Bronchial epithelial cell (primary cell): ENCODE results near the gene DNAJC4. TPM values are rescaled to one million over a fixed set of nuclear protein-coding genes. Genes with fewer than 3 reads are reported as not detected.

Source experiments
- DNase-seq: peaks from one replicate; pipeline ENCODE4 v3.0.0-alpha.2; 2010; ENCODE audit warnings: low read depth
- FAIRE-seq: peaks from 2 replicates; lab custom pipeline; 2011; peaks lifted over from hg19 to GRCh38; lab: Jason Lieb, UNC
- H3K27me3 ChIP-seq: 2 replicates; pipeline ENCODE4 v1.5.1; 2011; ENCODE audit warnings: low read length; ENCODE audit not compliant: control insufficient read depth, insufficient read depth
- H3K36me3 ChIP-seq: 2 replicates; pipeline ENCODE4 v1.5.1; 2011; ENCODE audit warnings: low read length; ENCODE audit not compliant: control insufficient read depth, insufficient read depth
- H3K4me3 ChIP-seq: 2 replicates; pipeline ENCODE4 v1.5.1; 2011; ENCODE audit warnings: mild to moderate bottlenecking, low read depth, low read length, control low read depth
- total RNA-seq: library from RNA; depleted of rRNA; stranded (reverse); fragments of >200 nt; gene quantifications from 2 replicates; pipeline ENCODE4 v1.2.1, GENCODE V29; 2014
- TF ChIP-seq, protein P1 (sequence below): IDR thresholded peaks from 2 replicates; pipeline ENCODE4 v1.5.1; 2011; ENCODE audit warnings: mild to moderate bottlenecking, moderate library complexity, low read length, control low read depth, inconsistent platforms; ENCODE audit not compliant: insufficient read depth, severe bottlenecking

DNAJC4 gene
- total RNA-seq, 1 donor from 2014 or later: 3.4 TPM

GRCh38 chr11:64275031-64275800, 44.9 kb downstream of the DNAJC4 start:
- TF ChIP-seq, protein P1, sequence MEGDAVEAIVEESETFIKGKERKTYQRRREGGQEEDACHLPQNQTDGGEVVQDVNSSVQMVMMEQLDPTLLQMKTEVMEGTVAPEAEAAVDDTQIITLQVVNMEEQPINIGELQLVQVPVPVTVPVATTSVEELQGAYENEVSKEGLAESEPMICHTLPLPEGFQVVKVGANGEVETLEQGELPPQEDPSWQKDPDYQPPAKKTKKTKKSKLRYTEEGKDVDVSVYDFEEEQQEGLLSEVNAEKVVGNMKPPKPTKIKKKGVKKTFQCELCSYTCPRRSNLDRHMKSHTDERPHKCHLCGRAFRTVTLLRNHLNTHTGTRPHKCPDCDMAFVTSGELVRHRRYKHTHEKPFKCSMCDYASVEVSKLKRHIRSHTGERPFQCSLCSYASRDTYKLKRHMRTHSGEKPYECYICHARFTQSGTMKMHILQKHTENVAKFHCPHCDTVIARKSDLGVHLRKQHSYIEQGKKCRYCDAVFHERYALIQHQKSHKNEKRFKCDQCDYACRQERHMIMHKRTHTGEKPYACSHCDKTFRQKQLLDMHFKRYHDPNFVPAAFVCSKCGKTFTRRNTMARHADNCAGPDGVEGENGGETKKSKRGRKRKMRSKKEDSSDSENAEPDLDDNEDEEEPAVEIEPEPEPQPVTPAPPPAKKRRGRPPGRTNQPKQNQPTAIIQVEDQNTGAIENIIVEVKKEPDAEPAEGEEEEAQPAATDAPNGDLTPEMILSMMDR: no peak
- no peaks in the 10 kb centered on the region for H3K27me3 ChIP-seq
- DNase-seq (no peak), FAIRE-seq (no peak)
- no peak overlapping the region for H3K4me3 ChIP-seq
- peaks cover 10% of the 10 kb centered on the region for H3K36me3 ChIP-seq

- no peak for DNase-seq
- FAIRE-seq: no peak
These were observed 45.5 kb downstream of the DNAJC4 start for GRCh38 chr11:64275841-64276240.

DNA sequence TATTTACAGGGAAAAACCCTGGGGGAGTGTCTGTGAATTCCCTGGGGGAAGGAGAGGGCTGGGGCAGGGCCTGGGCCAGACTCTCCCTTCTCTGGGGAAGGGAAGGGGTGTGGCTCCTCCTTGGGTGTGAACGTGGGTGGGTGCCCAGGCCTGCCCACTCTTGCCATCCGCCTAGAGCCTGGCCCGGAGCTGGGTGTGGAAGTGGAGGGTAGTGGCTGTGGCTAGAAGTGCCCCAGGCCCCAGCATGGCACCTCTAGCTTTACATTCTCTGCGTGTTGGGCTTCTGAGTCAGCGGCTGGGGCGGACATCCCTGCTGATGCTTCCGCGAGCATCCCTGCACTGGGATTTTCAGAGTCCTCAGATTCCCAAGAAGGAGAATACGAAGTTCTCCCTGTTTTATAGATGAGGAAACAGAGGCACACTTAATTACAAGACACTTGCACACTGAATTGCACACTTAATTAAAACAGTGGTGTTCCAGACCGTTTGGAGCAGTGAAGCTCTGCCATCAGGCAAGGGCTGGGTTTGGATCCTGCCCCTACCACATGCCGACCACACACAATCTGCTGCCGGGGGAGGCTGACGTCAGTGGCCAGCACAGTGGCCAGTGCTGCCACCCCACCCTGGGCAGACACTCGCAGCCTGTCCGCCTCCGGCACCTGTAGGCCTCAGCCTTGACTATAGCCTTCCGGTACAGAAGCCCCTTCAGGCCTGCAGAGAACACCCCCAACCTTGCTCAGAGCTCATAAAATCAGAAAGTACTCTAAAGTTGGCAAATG, 46.5 kb downstream of the DNAJC4 start:
- no peak overlapping the region for H3K4me3 ChIP-seq
- H3K36me3 ChIP-seq: peaks cover 10% of the 10 kb centered on the region
- peak; percentile 88 for DNase-seq
- TF ChIP-seq, protein P1: no peak
- H3K27me3 ChIP-seq: no peaks in the 10 kb centered on the region
- FAIRE-seq: no peak

More at GRCh38 chr11:64275841-64276240, 45.5 kb downstream of the DNAJC4 start:
- Histone ChIP-seq H3K27me3 (no peaks in the 10 kb centered on the region), H3K36me3 (peaks cover 10% of the 10 kb centered on the region), H3K4me3 (no peak overlapping the region)
- TF ChIP-seq, protein P1: no peak

DNA sequence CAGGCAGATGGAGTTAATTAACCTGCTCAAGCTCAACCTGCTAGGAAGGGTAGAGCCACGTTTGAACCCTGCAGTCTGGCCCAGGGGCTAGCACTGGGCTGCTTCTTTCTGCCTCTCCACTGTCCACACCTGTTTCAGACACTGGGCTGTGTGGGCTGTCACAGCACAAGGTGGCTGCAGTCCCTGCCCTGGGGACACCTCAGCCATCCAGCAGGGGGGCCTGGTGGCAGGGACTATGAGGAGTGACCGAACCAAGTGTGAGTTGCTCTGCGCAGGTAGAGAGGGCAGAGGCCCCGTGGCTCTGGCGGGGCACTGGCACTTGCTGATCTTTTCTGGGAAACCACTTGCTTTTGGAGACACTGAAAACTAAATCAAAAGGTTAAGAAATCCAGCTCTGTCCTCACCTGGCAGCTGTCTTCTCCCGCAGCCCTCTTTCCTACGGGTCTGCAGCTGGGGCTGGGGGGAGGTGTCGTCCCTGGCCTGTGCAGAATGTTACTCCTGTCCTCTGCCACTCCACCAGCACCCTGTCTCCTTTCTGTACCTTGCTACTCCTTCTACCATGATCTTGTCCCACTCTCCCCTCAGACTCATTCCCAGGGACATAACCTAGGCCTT, 48.3 kb downstream of the DNAJC4 start:
- Histone ChIP-seq H3K36me3 (peaks cover 16% of the 10 kb centered on the region), H3K4me3 (no peak overlapping the region), H3K27me3 (no peaks in the 10 kb centered on the region)
- FAIRE-seq: no peak
- no peak for DNase-seq
- TF ChIP-seq, protein P1: no peak

DNA sequence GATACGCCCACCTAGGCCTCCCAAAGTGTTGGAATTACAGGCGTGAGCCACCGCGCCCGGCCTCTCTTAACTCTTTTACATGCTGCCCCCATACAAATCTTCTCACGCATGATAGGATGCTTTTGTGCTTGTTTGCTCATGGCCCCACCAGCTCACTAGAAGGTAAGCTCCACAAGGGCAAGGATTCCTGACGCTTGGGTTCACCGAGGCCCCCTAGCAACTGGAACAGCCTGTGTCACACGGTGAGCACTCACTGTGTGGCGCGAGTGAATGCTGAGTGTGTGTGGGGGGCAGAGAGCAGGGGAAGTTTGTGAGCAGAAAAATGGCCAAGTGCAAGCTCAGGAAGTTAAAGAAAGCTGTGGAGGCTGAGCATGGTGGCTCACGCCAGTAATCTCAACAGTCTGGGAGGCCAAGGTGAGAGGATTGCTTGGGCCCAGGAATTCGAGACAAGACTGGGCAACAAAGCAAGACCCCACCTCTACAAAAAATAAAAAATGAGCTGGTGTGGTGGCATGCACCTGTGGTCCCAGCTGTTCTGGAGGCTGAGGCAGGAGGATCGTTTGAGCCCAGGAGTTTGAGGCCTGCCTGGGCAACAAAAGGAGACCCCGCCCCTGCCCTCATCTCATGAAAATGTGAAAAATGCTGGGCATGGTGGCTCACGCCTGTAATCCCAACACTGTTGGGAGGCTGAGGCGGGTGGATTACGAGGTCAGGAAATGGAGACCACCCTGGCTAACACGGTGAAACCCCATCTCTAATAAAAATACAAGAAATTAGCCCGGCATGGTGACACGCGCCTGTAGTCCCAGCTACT, 51.8 kb downstream of the DNAJC4 start:
- peaks cover 9% of the 10 kb centered on the region for H3K36me3 ChIP-seq
- TF ChIP-seq, protein P1: no peak
- DNase-seq (no peak), FAIRE-seq (peak; percentile 50)
- H3K27me3 ChIP-seq: no peaks in the 10 kb centered on the region
- no peak overlapping the region for H3K4me3 ChIP-seq
